Stimulated activated CD4-positive, alpha-beta T cell treated with anti-CD3 and anti-CD28 coated beads, TNF-alpha, amount 100 ng/mL, for 4 hours (primary cell): ENCODE results near the gene SERTAD1.
A peak's percentile ranks its signal among the peaks of the same experiment; 100 is the strongest.
"Not testable (repeated sequence)": the region's sequence is repeated elsewhere in the genome, so short reads cannot be mapped to it uniquely, and the experiment has no call there.

ENCODE experiments used
- DNase-seq, 3 experiments: peaks; one replicate each; pipeline ENCODE4 v3.0.0-alpha.2; 2020; ENCODE audit warnings: low read depth in 3 of 3

SERTAD1 gene

GRCh38 chr19:40452016-40452415, 26.2 kb upstream of the SERTAD1 start:
- DNase-seq, result no peak

GRCh38 chr19:40450664-40451063, 24.9 kb upstream of the SERTAD1 start:
- no peak for DNase-seq

- no peak for DNase-seq
Observed at GRCh38 chr19:40449506-40449905, 23.7 kb upstream of the SERTAD1 start.

GRCh38 chr19:40446263-40446784, 20.5 kb upstream of the SERTAD1 start:
- DNase-seq, result no peak

- no peak for DNase-seq
Observed at GRCh38 chr19:40445780-40446262, 20.0 kb upstream of the SERTAD1 start.

- no peak for DNase-seq
Observed at GRCh38 chr19:40444825-40445312, 19.1 kb upstream of the SERTAD1 start.

GRCh38 chr19:40444000-40444824, 18.4 kb upstream of the SERTAD1 start, which contains the start of gene SERTAD3:
TSS of gene SERTAD3 (minus strand) at chr19:40444335. CDS start at chr19:40442080, 2,255 bp downstream.
- DNase-seq, result peak; percentile 94 to 95 (median 94)

GRCh38 chr19:40443131-40443999, 17.6 kb upstream of the SERTAD1 start:
- peak; percentile 95 to 99 (median 97) for DNase-seq

GRCh38 chr19:40442328-40443130, 16.7 kb upstream of the SERTAD1 start:
- DNase-seq, result no peak

- no peak for DNase-seq
Observed at GRCh38 chr19:40441719-40442253, 16.0 kb upstream of the SERTAD1 start.

GRCh38 chr19:40438284-40438683, 12.5 kb upstream of the SERTAD1 start:
- DNase-seq, result no peak

- DNase-seq, result peak in 1 of 3 experiments; percentile 34
Observed at GRCh38 chr19:40433391-40434216, 7.8 kb upstream of the SERTAD1 start.

GRCh38 chr19:40432760-40433159, 7.0 kb upstream of the SERTAD1 start:
- not testable (repeated sequence) for DNase-seq

- DNase-seq, result no peak
Observed at GRCh38 chr19:40431698-40432097, 5.9 kb upstream of the SERTAD1 start.

- not testable (repeated sequence) for DNase-seq
Observed at GRCh38 chr19:40430242-40430641, 4.5 kb upstream of the SERTAD1 start.

- DNase-seq, result not testable (repeated sequence)
Observed at GRCh38 chr19:40428197-40428596, 2.4 kb upstream of the SERTAD1 start.

GRCh38 chr19:40424637-40425449, 949 bp downstream of the SERTAD1 start:
- DNase-seq, result no peak

GRCh38 chr19:40423938-40424337, 1.9 kb downstream of the SERTAD1 start:
- DNase-seq, result no peak
